Common myeloid progenitor, CD34-positive (primary cell): ENCODE results near the gene CRYGN.

ENCODE experiments used
- CTCF ChIA-PET: fragments of 350-600 bp; sonication (Branson Sonifier 250); formaldehyde crosslinking; loops from one replicate; lab custom pipeline; 2021; ENCODE audit warnings: antibody characterized with exemption; lab: Charles Lee
- POLR2A ChIA-PET: fragments of 350-600 bp; sonication (Branson Sonifier 250); formaldehyde crosslinking; loops from one replicate; lab custom pipeline; 2021; ENCODE audit warnings: antibody characterized with exemption; lab: Charles Lee
- DNase-seq, 3 donors: peaks; one replicate each; pipeline versions ENCODE4 v3.0.0 to v3.0.0-alpha.2; 2013
- H3K27ac ChIP-seq, 2 experiments: 1 replicate in 1 of 2; 2 replicates in 1 of 2; pipeline ENCODE4 v1.7.0; 2013; ENCODE audit warnings: inconsistent platforms in 2 of 2, low read length in 2 of 2, mild to moderate bottlenecking in 2 of 2, low read depth in 1 of 2, moderate library complexity in 1 of 2; ENCODE audit not compliant: severe bottlenecking in 2 of 2, insufficient read depth in 1 of 2, poor library complexity in 1 of 2
- H3K27me3 ChIP-seq, 5 experiments: replicated peaks in 2 of 5; 1 replicate in 3 of 5; 2 replicates in 2 of 5; pipeline versions ENCODE4 v1.6.1 to v1.7.0; 2013; ENCODE audit warnings: low read length in 4 of 5, mild to moderate bottlenecking in 2 of 5, moderate library complexity in 2 of 5, inconsistent platforms in 1 of 5; ENCODE audit not compliant: insufficient read depth in 5 of 5, control insufficient read depth in 4 of 5
- H3K36me3 ChIP-seq, 4 experiments: 1 replicate in 2 of 4; 2 replicates in 2 of 4; pipeline versions ENCODE4 v1.6.1 to v1.7.0; 2013; ENCODE audit warnings: low read length in 3 of 4, control low read depth in 1 of 4, mild to moderate bottlenecking in 1 of 4; ENCODE audit not compliant: control insufficient read depth in 4 of 4, insufficient read depth in 4 of 4
- H3K4me1 ChIP-seq, 4 experiments: 1 replicate in 3 of 4; 2 replicates in 1 of 4; pipeline versions ENCODE4 v1.6.1 to v1.7.1; 2013; ENCODE audit warnings: low read length in 3 of 4, mild to moderate bottlenecking in 3 of 4, control low read depth in 1 of 4, inconsistent platforms in 1 of 4, moderate library complexity in 1 of 4; ENCODE audit not compliant: control insufficient read depth in 4 of 4, insufficient read depth in 4 of 4; ENCODE audit errors: control extremely low read depth in 1 of 4
- H3K4me3 ChIP-seq, 7 experiments: 1 replicate in 4 of 7; 2 replicates in 3 of 7; pipeline versions ENCODE4 v1.5.1 to v1.7.0; 2013; ENCODE audit warnings: mild to moderate bottlenecking in 7 of 7, low read length in 6 of 7, moderate library complexity in 6 of 7, inconsistent platforms in 2 of 7, low read depth in 2 of 7, control low read depth in 1 of 7; ENCODE audit not compliant: insufficient read depth in 4 of 7, control insufficient read depth in 1 of 7; ENCODE audit errors: extremely low read depth in 1 of 7
- H3K9me3 ChIP-seq, 5 experiments: 1 replicate in 4 of 5; 2 replicates in 1 of 5; pipeline versions ENCODE4 v1.6.1 to v1.7.1; 2013; ENCODE audit warnings: low read length in 4 of 5, mild to moderate bottlenecking in 2 of 5, inconsistent platforms in 1 of 5, low read depth in 1 of 5, moderate library complexity in 1 of 5; ENCODE audit not compliant: control insufficient read depth in 4 of 5, insufficient read depth in 2 of 5; ENCODE audit errors: control extremely low read depth in 1 of 5
- WGBS: methylation state at CpG from one replicate; pipeline ENCODE4 v1.1.5; 2013; ENCODE audit not compliant: insufficient coverage; 5-methylcytosine and 5-hydroxymethylcytosine counted together

Gene CRYGN

GRCh38 chr7:151460474-151460855 is 20.5 kb upstream of the CRYGN start:
- ChIA-PET CTCF (interaction anchor here (1.1 to 1.8 kb wide), 3 partner anchors 11 to 105 kb away, joined by 3 to 5 read pairs (median 3); no protein-coding TSS in a partner anchor), POLR2A (interaction anchor here (0.7 to 1.4 kb wide), 2 partner anchors 8 to 16 kb away, joined by 3 to 4 read pairs; no protein-coding TSS in a partner anchor)
- Histone ChIP-seq H3K4me3 (no peak overlapping the region), H3K27me3 (peaks cover 0 to 24% (median 0%) of the 10 kb centered on the region in 5 experiments), H3K9me3 (peaks cover 0 to 24% (median 21%) of the 10 kb centered on the region in 5 experiments), H3K36me3 (peaks cover 5 to 22% (median 7%) of the 10 kb centered on the region in 4 experiments), H3K27ac (no peak overlapping the region), H3K4me1 (peaks cover 0 to 3% (median 0%) of the 10 kb centered on the region in 4 experiments)
- no peak for DNase-seq
- WGBS, result 90% methylated on average over 9 of the region's 10 CpGs

- WGBS, result 46% methylated on average over 21 of the region's 25 CpGs
- CTCF ChIA-PET, result interaction anchor here (1.1 to 1.8 kb wide), 3 partner anchors 10 to 105 kb away, joined by 3 to 5 read pairs (median 3); no protein-coding TSS in a partner anchor
- POLR2A ChIA-PET, result no interaction called here
- no peak overlapping the region for H3K27ac ChIP-seq
- H3K27me3 ChIP-seq, result peaks cover 0 to 24% (median 0%) of the 10 kb centered on the region in 5 experiments
- no peak overlapping the region for H3K4me3 ChIP-seq
- no peak for DNase-seq
- peaks cover 0 to 17% (median 3%) of the 10 kb centered on the region in 4 experiments for H3K36me3 ChIP-seq
- peaks cover 0 to 3% (median 0%) of the 10 kb centered on the region in 4 experiments for H3K4me1 ChIP-seq
- H3K9me3 ChIP-seq, result peaks cover 0 to 24% (median 21%) of the 10 kb centered on the region in 5 experiments
These were observed 20.0 kb upstream of the CRYGN start for GRCh38 chr7:151459726-151460473.

- POLR2A ChIA-PET, result no interaction called here
- peaks cover 0 to 24% (median 0%) of the 10 kb centered on the region in 5 experiments for H3K27me3 ChIP-seq
- WGBS, result 100% methylated on average over 4 of the region's 6 CpGs
These were observed 17.6 kb upstream of the CRYGN start for GRCh38 chr7:151457534-151457933.

GRCh38 chr7:151456782-151457181 is 16.8 kb upstream of the CRYGN start:
- DNase-seq, result no peak
- Histone ChIP-seq H3K4me1 (peaks cover 0 to 3% (median 0%) of the 10 kb centered on the region in 4 experiments), H3K27ac (no peak overlapping the region), H3K4me3 (no peak overlapping the region), H3K36me3 (no peaks in the 10 kb centered on the region), H3K27me3 (peaks cover 0 to 24% (median 0%) of the 10 kb centered on the region in 5 experiments), H3K9me3 (peaks cover 0 to 3% (median 0%) of the 10 kb centered on the region in 5 experiments)
- 94% methylated on average over 3 of the region's 4 CpGs for WGBS
- CTCF ChIA-PET, result interaction anchor here (0.7 kb wide), 1 partner anchor 10 kb away, joined by 3 read pairs; no protein-coding TSS in a partner anchor
- POLR2A ChIA-PET, result no interaction called here

More at GRCh38 chr7:151457534-151457933, 17.6 kb upstream of the CRYGN start:
- H3K4me1 ChIP-seq, result peaks cover 0 to 3% (median 0%) of the 10 kb centered on the region in 4 experiments
- H3K36me3 ChIP-seq, result no peaks in the 10 kb centered on the region
- CTCF ChIA-PET, result interaction anchor here (0.7 to 1.4 kb wide), 3 partner anchors 8 to 89 kb away, joined by 3 to 6 read pairs (median 3); no protein-coding TSS in a partner anchor
- H3K27ac ChIP-seq, result no peak overlapping the region
- peaks cover 0 to 8% (median 7%) of the 10 kb centered on the region in 5 experiments for H3K9me3 ChIP-seq
- DNase-seq, result no peak
- H3K4me3 ChIP-seq, result no peak overlapping the region

- POLR2A ChIA-PET, result no interaction called here
- CTCF ChIA-PET, result no interaction called here
- H3K4me1 ChIP-seq, result peaks cover 0 to 3% (median 0%) of the 10 kb centered on the region in 4 experiments
- H3K27me3 ChIP-seq, result peaks cover 0 to 22% (median 0%) of the 10 kb centered on the region in 5 experiments
- H3K4me3 ChIP-seq, result no peak overlapping the region
- H3K27ac ChIP-seq, result no peak overlapping the region
- H3K36me3 ChIP-seq, result no peaks in the 10 kb centered on the region
- DNase-seq, result no peak
- WGBS, result 100% methylated on average over 2 of the region's 5 CpGs
- H3K9me3 ChIP-seq, result peaks cover 0 to 3% (median 0%) of the 10 kb centered on the region in 5 experiments
These were observed 16.3 kb upstream of the CRYGN start for GRCh38 chr7:151456276-151456675.

GRCh38 chr7:151455690-151456089 is 15.7 kb upstream of the CRYGN start:
- H3K4me1 ChIP-seq, result peaks cover 0 to 3% (median 0%) of the 10 kb centered on the region in 4 experiments
- H3K9me3 ChIP-seq, result peaks cover 0 to 3% (median 0%) of the 10 kb centered on the region in 5 experiments
- no peaks in the 10 kb centered on the region for H3K36me3 ChIP-seq
- WGBS, result 100% methylated on average over 1 of the region's 4 CpGs
- peaks cover 0 to 18% (median 0%) of the 10 kb centered on the region in 5 experiments for H3K27me3 ChIP-seq
- no peak overlapping the region for H3K4me3 ChIP-seq
- CTCF ChIA-PET, result interaction anchor here (0.7 kb wide), 1 partner anchor 352 kb away, joined by 3 read pairs; no protein-coding TSS in a partner anchor
- DNase-seq, result no peak
- H3K27ac ChIP-seq, result no peak overlapping the region
- POLR2A ChIA-PET, result no interaction called here
